ENCODE measurements around the gene CUEDC2. TPM values are rescaled to one million over a fixed set of nuclear protein-coding genes. Genes with fewer than 3 reads are reported as not detected.

Gene CUEDC2
- total and polyA plus RNA-seq, 7 experiments from 2014 or later, result 27.0 to 69.0 (median 36.1) TPM

- H3K9me3 ChIP-seq (ENCODE audit: control insufficient read depth in 2 of 3, low read length in 3 of 3), result no peaks in the 10 kb centered on the region
- Mint-ChIP-seq H3K4me3 (peak overlapping the region; percentile 73 to 91 (median 87)), H3K4me1 (peaks cover 22 to 50% (median 42%) of the 10 kb centered on the region in 7 donors), H3K36me3 (no peaks in the 10 kb centered on the region), H3K9me3 (no peaks in the 10 kb centered on the region), H3K27me3 (peaks cover 0 to 39% (median 18%) of the 10 kb centered on the region in 5 donors), H3K27ac (peak overlapping the region; percentile 42 to 92 (median 87))
- H3K27me3 ChIP-seq (ENCODE audit: control insufficient read depth in 2 of 2, insufficient read depth in 2 of 2, low read length in 2 of 2), result peaks cover 0 to 12% of the 10 kb centered on the region in 2 donors
- ChIA-PET CTCF (interaction anchor here (1.0 to 3.2 kb wide), 4 partner anchors 9 to 41 kb away, joined by 3 to 16 read pairs (median 5); partner anchors contain the start of genes C10orf95 and FBXL15), POLR2A (interaction anchor here (1.0 to 5.1 kb wide), 8 partner anchors 12 to 232 kb away, joined by 3 to 55 read pairs (median 10); partner anchors contain the start of genes C10orf95, CUEDC2, FBXL15 and NFKB2)
- intact Hi-C loops (cut with micrococcal nuclease), result loop anchor here (1.0 kb wide), 5 partner anchors 11 to 92 kb away; partner anchors contain the start of genes ACTR1A (in 1 of the 2) and NFKB2 (in 1 of the 2)
- ATAC-seq (no peak), DNase-seq (peak in 1 of 9 donors; percentile 17)
- peak overlapping the region; percentile 66 for H3K4me3 ChIP-seq (ENCODE audit: low read length)
- peak overlapping the region; percentile 72 for H3K27ac ChIP-seq (ENCODE audit: low read depth, low read length)
- peaks cover 0 to 2% (median 0%) of the 10 kb centered on the region in 3 experiments for H3K36me3 ChIP-seq (ENCODE audit: control insufficient read depth in 2 of 3, insufficient read depth in 3 of 3, low read length in 3 of 3)
- peaks cover 5 to 36% of the 10 kb centered on the region in 2 donors for H3K4me1 ChIP-seq (ENCODE audit: control insufficient read depth in 2 of 2, insufficient read depth in 2 of 2, low read length in 2 of 2)
These were observed 22.6 kb downstream of the CUEDC2 start for GRCh38 chr10:102409604-102410428.

GRCh38 chr10:102408728-102409603 lies 23.4 kb downstream of the CUEDC2 start:
- peaks cover 0 to 32% (median 18%) of the 10 kb centered on the region in 5 donors for H3K27me3 Mint-ChIP-seq
- intact Hi-C loops (cut with micrococcal nuclease), result loop anchor here (1.0 kb wide), 4 partner anchors 10 to 41 kb away; partner anchors contain the start of gene NFKB2 (in 1 of the 2)
- peak overlapping the region; percentile 66 for H3K4me3 ChIP-seq (ENCODE audit: low read length)
- H3K4me3 Mint-ChIP-seq, result peak overlapping the region; percentile 73 to 91 (median 87)
- H3K4me1 Mint-ChIP-seq, result peaks cover 22 to 50% (median 42%) of the 10 kb centered on the region in 7 donors
- no peaks in the 10 kb centered on the region for H3K36me3 Mint-ChIP-seq
- no peaks in the 10 kb centered on the region for H3K9me3 Mint-ChIP-seq
- H3K9me3 ChIP-seq (ENCODE audit: control insufficient read depth in 2 of 3, low read length in 3 of 3), result no peaks in the 10 kb centered on the region
- POLR2A ChIA-PET, result interaction anchor here (1.0 to 5.1 kb wide), 8 partner anchors 12 to 233 kb away, joined by 3 to 55 read pairs (median 10); partner anchors contain the start of genes C10orf95, CUEDC2, FBXL15 and NFKB2
- peaks cover 5 to 36% of the 10 kb centered on the region in 2 donors for H3K4me1 ChIP-seq (ENCODE audit: control insufficient read depth in 2 of 2, insufficient read depth in 2 of 2, low read length in 2 of 2)
- peaks cover 0 to 8% (median 0%) of the 10 kb centered on the region in 3 experiments for H3K36me3 ChIP-seq (ENCODE audit: control insufficient read depth in 2 of 3, insufficient read depth in 3 of 3, low read length in 3 of 3)
- peak; percentile 53 to 88 (median 76) for DNase-seq
- peak overlapping the region; percentile 72 for H3K27ac ChIP-seq (ENCODE audit: low read depth, low read length)
- H3K27me3 ChIP-seq (ENCODE audit: control insufficient read depth in 2 of 2, insufficient read depth in 2 of 2, low read length in 2 of 2), result peaks cover 0 to 12% of the 10 kb centered on the region in 2 donors
- CTCF ChIA-PET, result interaction anchor here (1.2 kb wide), 1 partner anchor 8 kb away, joined by 3 read pairs; no protein-coding TSS in a partner anchor
- peak overlapping the region; percentile 42 to 92 (median 87) for H3K27ac Mint-ChIP-seq
- peak; percentile 79 for ATAC-seq

GRCh38 chr10:102408131-102408727 lies 24.1 kb downstream of the CUEDC2 start:
- Mint-ChIP-seq H3K27ac (peak overlapping the region; percentile 48 to 96 (median 86)), H3K36me3 (peaks cover 0 to 4% (median 0%) of the 10 kb centered on the region in 5 donors), H3K4me1 (peaks cover 22 to 49% (median 40%) of the 10 kb centered on the region in 7 donors), H3K27me3 (peaks cover 0 to 32% (median 18%) of the 10 kb centered on the region in 5 donors), H3K4me3 (peak overlapping the region; percentile 44 to 90 (median 80)), H3K9me3 (no peaks in the 10 kb centered on the region)
- Histone ChIP-seq H3K9me3 (ENCODE audit: control insufficient read depth in 2 of 3, low read length in 3 of 3) (no peaks in the 10 kb centered on the region), H3K4me1 (ENCODE audit: control insufficient read depth in 2 of 2, insufficient read depth in 2 of 2, low read length in 2 of 2) (peaks cover 5 to 35% of the 10 kb centered on the region in 2 donors), H3K36me3 (ENCODE audit: control insufficient read depth in 2 of 3, insufficient read depth in 3 of 3, low read length in 3 of 3) (peaks cover 0 to 8% (median 0%) of the 10 kb centered on the region in 3 experiments), H3K27ac (ENCODE audit: low read depth, low read length) (peak overlapping the region; percentile 63), H3K27me3 (ENCODE audit: control insufficient read depth in 2 of 2, insufficient read depth in 2 of 2, low read length in 2 of 2) (peaks cover 0 to 12% of the 10 kb centered on the region in 2 donors), H3K4me3 (ENCODE audit: low read length) (no peak overlapping the region)
- ChIA-PET CTCF (interaction anchor here (0.6 kb wide), 1 partner anchor 171 kb away, joined by 3 read pairs; no protein-coding TSS in a partner anchor), POLR2A (interaction anchor here (1.4 to 4.1 kb wide), 4 partner anchors 10 to 42 kb away, joined by 4 to 53 read pairs (median 10); partner anchors contain the start of gene FBXL15)
- ATAC-seq, result peak; percentile 6
- intact Hi-C loops (cut with micrococcal nuclease), result no loop called here
- peak in 1 of 9 donors; percentile 61 for DNase-seq

- Mint-ChIP-seq H3K27me3 (peaks cover 0 to 30% (median 15%) of the 10 kb centered on the region in 5 donors), H3K36me3 (peaks cover 0 to 4% (median 0%) of the 10 kb centered on the region in 5 donors), H3K27ac (peak overlapping the region in 7 of 9 donors; percentile 41 to 96 (median 87)), H3K4me1 (peaks cover 22 to 42% (median 34%) of the 10 kb centered on the region in 7 donors), H3K9me3 (no peaks in the 10 kb centered on the region), H3K4me3 (peak overlapping the region; percentile 13 to 90 (median 67))
- ChIA-PET CTCF (interaction anchor here (0.6 to 1.8 kb wide), 2 partner anchors 10 to 171 kb away, joined by 3 to 5 read pairs; no protein-coding TSS in a partner anchor), POLR2A (interaction anchor here (0.5 to 3.4 kb wide), 4 partner anchors 10 to 49 kb away, joined by 3 to 13 read pairs (median 5); partner anchors contain the start of gene FBXL15)
- no peak overlapping the region for H3K4me3 ChIP-seq (ENCODE audit: low read length)
- no peak for ATAC-seq
- peaks cover 5 to 29% of the 10 kb centered on the region in 2 donors for H3K4me1 ChIP-seq (ENCODE audit: control insufficient read depth in 2 of 2, insufficient read depth in 2 of 2, low read length in 2 of 2)
- no peak for DNase-seq
- H3K36me3 ChIP-seq (ENCODE audit: control insufficient read depth in 2 of 3, insufficient read depth in 3 of 3, low read length in 3 of 3), result peaks cover 0 to 8% (median 0%) of the 10 kb centered on the region in 3 experiments
- intact Hi-C loops (cut with micrococcal nuclease), result no loop called here
- H3K9me3 ChIP-seq (ENCODE audit: control insufficient read depth in 2 of 3, low read length in 3 of 3), result no peaks in the 10 kb centered on the region
- peaks cover 0 to 12% of the 10 kb centered on the region in 2 donors for H3K27me3 ChIP-seq (ENCODE audit: control insufficient read depth in 2 of 2, insufficient read depth in 2 of 2, low read length in 2 of 2)
- H3K27ac ChIP-seq (ENCODE audit: low read depth, low read length), result peak overlapping the region; percentile 63
These were observed 24.8 kb downstream of the CUEDC2 start for GRCh38 chr10:102407425-102408130.

GRCh38 chr10:102406815-102407214 lies 25.6 kb downstream of the CUEDC2 start:
- POLR2A ChIA-PET, result interaction anchor here (1.4 to 3.4 kb wide), 2 partner anchors 14 to 43 kb away, joined by 4 to 13 read pairs; partner anchors contain the start of gene FBXL15
- DNase-seq (no peak), ATAC-seq (no peak)
- Mint-ChIP-seq H3K9me3 (no peaks in the 10 kb centered on the region), H3K4me3 (peak overlapping the region in 5 of 10 donors; percentile 16 to 90 (median 56)), H3K36me3 (peaks cover 0 to 4% (median 0%) of the 10 kb centered on the region in 5 donors), H3K27me3 (peaks cover 0 to 26% (median 14%) of the 10 kb centered on the region in 5 donors), H3K4me1 (peaks cover 22 to 37% (median 32%) of the 10 kb centered on the region in 7 donors), H3K27ac (peak overlapping the region in 7 of 9 donors; percentile 3 to 87 (median 82))
- CTCF ChIA-PET, result interaction anchor here (1.8 kb wide), 1 partner anchor 9 kb away, joined by 5 read pairs; no protein-coding TSS in a partner anchor
- Histone ChIP-seq H3K9me3 (ENCODE audit: control insufficient read depth in 2 of 3, low read length in 3 of 3) (no peaks in the 10 kb centered on the region), H3K36me3 (ENCODE audit: control insufficient read depth in 2 of 3, insufficient read depth in 3 of 3, low read length in 3 of 3) (peaks cover 0 to 16% (median 0%) of the 10 kb centered on the region in 3 experiments), H3K4me3 (ENCODE audit: low read length) (no peak overlapping the region), H3K27me3 (ENCODE audit: control insufficient read depth in 2 of 2, insufficient read depth in 2 of 2, low read length in 2 of 2) (peaks cover 0 to 12% of the 10 kb centered on the region in 2 donors), H3K4me1 (ENCODE audit: control insufficient read depth in 2 of 2, insufficient read depth in 2 of 2, low read length in 2 of 2) (peaks cover 5 to 28% of the 10 kb centered on the region in 2 donors), H3K27ac (ENCODE audit: low read depth, low read length) (no peak overlapping the region)
- intact Hi-C loops (cut with micrococcal nuclease), result no loop called here

Measured in naive thymus-derived CD4-positive, alpha-beta T cell (primary cell).